GM21360 (cell line): ENCODE measurements around the gene ARPC5.
A peak's percentile ranks its signal among the peaks of the same experiment; 100 is the strongest.
"Not testable (repeated sequence)": the region's sequence is repeated elsewhere in the genome, so short reads cannot be mapped to it uniquely, and the experiment has no call there.

Experiments used
- ATAC-seq: cut with Tn5 transposase; IDR thresholded peaks from one replicate; pipeline ENCODE4 v1.9.1; 2021; ENCODE audit warnings: mild to moderate bottlenecking, moderate library complexity; ENCODE audit not compliant: unreplicated experiment

Gene ARPC5

DNA sequence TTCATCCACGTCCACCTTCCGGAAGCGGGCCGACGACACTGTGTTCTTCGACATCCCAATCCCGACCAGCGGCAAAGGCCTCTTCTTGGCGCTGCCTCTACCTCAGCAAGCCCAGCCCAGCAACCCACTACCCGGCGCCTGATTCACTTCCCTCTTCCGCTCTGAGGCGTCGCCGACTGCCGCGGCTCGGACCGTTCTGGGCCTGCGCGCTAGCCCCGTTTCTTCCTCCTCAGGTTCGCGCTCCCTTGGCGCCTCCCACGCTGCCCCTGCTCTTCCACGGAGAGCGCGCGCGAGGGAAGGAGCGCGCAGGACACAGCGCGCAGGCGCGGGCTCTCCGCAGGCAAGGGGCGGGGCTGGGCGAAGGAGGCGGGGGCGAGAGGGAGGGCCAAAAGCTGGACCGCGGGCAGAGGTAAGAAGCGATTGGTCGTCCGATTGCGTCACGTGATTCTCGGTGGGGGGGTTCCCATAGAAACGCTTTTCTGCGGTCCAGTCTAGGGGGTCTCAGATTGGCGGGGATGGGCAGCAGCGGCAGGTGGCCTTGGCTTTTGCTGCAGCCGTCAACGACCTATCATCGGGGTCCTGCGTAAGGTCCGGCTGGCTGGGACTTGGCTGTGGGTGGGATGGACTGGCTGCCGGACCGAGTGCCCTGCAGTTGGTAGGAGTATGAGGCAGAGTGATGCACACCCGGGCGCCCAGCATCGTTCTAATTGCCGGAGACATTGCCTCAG, at the start of gene ARPC5:
ARPC5 (minus strand) TSS at position 178 of the 728 bp plus-strand sequence; CDS start at position 54, 124 bp downstream.
- peak; percentile 79 for ATAC-seq

DNA sequence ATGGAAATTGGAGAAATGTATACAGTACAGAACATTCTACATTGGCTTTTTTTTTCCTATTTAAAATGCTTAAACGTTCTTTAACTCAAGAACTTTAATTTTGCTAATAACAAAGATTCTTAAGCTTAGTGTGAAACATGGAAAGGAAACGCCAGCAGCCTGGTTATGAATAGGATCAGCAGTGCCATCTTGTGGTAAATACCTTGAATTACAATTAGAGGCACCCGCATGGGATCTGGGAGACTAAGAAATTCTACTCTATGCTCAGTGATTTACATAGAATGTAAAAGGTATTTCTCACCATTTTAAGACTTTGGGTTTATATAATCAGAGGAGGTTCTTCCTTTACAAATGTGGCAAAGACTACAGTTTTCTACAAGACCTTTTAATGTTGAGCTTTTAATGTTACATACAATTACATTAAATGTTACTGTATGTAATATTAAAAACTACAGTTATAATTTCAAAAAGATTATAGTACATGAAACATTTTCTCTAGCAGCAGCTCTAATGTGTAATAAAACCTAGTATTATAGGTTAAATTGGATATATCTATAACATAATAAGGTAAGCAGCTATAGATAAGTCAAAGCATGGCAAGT, 49.6 kb upstream of the ARPC5 start:
- no peak for ATAC-seq

DNA sequence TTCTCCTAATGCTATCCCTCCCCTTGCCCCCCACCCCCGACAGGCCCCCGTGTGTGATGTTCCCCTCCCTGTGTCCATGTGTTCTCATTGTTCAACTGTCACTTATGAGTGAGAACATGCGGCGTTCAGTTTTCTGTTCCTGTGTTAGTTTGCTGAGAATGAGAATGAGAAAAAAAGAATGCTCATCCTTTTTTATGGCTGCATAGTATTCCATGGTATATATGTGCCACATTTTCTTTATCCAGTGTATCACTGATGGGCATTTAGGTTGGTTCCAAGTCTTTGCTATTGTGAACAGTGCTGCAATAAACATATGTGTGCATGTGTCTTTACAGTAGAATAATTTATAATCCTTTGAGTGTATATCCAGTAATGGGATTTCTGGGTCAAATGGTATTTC, 43.8 kb upstream of the ARPC5 start:
- ATAC-seq, result not testable (repeated sequence)

DNA sequence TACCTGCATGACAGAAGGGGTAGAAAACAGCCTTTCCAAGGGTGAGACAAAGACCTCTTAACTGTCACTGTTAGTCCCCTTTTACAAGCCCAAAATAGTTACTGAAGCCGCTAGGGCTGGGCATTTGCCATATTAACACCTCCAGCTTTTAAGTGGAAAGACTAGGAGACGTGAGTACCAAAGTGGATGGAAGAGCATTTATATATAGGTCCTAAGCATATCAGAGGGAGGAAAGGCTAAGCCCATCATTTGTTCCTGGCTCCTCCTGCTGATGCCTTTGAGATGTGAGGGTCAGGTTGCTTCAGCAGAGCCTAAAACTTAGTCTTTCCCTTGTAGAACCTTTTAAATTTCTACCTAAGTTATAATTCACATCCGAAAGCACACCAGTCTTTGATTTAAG, 43.2 kb upstream of the ARPC5 start:
- ATAC-seq, result no peak

- no peak for ATAC-seq
Measured at GRCh38 chr1:183676586-183677189, 41.1 kb upstream of the ARPC5 start.

- ATAC-seq, result no peak
Measured at GRCh38 chr1:183675883-183676585, 40.5 kb upstream of the ARPC5 start.

GRCh38 chr1:183675381-183675780, 39.8 kb upstream of the ARPC5 start:
- ATAC-seq, result no peak

GRCh38 chr1:183674886-183675285, 39.3 kb upstream of the ARPC5 start:
- no peak for ATAC-seq

- ATAC-seq, result no peak
Measured at GRCh38 chr1:183674339-183674738, 38.8 kb upstream of the ARPC5 start.

GRCh38 chr1:183673605-183674323, 38.2 kb upstream of the ARPC5 start:
- no peak for ATAC-seq

- ATAC-seq, result no peak
Measured at GRCh38 chr1:183670169-183670568, 34.6 kb upstream of the ARPC5 start.

GRCh38 chr1:183656355-183656754, 20.8 kb upstream of the ARPC5 start:
- ATAC-seq, result no peak

- peak; percentile 68 for ATAC-seq
Measured at GRCh38 chr1:183655562-183656075, 20.0 kb upstream of the ARPC5 start.

DNA sequence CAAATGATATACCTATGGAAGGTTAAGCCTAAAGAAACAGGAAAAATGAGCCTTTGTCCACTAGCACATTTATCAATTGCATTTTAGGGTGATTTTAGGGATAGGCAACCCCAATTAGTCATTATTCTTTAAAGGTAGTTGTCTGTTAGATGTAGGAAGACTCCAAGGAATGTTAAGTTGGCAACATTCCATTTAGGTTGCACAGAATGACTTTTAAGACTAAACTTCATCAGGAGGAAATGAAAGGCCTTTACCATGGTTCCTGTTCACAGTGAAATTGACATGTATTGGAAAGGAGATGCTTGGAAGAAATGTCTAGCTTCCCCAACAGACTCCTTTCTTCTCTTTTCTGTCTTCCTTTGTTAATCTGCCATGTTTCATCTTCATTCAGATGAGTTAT, 19.1 kb upstream of the ARPC5 start:
- no peak for ATAC-seq

DNA sequence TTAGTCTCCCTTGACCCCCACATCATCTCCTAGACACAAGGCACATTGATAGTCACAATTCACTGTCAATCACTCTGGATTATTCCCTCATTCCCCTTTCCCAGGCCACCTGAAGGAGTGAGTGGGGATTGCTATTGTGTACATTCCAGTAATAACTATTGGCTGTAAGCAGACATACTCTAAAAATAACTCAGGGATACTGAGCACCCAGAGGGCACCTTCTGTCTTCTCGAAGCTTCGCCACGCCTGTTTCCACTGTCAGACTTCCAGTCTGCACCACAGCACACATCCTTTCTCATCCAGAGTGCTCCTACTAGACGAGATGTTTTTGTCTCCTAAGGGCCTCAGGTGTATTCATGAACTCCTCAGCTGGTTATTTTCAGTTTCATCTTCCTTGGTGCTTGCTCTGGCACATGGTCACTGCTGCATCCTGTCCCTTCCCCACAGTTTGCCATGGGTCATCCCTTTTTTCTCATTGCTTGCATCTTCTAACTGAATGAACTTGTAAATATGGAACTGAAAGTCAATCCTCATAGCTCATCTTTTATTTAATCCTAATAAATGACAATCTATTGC, 18.4 kb upstream of the ARPC5 start:
- ATAC-seq, result no peak

DNA sequence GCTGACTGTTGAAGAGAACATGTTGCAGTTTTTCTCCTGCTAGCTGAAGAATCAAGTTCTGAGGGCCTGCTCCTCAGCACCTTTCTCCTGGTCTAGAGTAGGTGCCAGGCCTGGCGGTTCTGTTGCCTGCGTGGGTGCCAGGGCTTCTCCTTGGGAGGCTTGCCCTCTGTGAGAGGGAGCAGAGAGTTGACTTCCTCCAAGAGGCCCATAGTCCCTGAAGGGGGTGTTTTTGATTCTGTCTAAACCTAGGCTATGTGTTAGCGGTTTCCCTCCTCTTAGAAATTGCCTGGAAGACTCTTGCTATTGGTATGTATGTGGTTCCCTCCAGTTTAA, 17.8 kb upstream of the ARPC5 start:
- ATAC-seq, result no peak

- no peak for ATAC-seq
Measured at GRCh38 chr1:183652547-183653461, 17.2 kb upstream of the ARPC5 start, which contains the start of gene APOBEC4. TSS of gene APOBEC4 (minus strand) at chr1:183653316. CDS start at chr1:183648781, 4,535 bp downstream.

DNA sequence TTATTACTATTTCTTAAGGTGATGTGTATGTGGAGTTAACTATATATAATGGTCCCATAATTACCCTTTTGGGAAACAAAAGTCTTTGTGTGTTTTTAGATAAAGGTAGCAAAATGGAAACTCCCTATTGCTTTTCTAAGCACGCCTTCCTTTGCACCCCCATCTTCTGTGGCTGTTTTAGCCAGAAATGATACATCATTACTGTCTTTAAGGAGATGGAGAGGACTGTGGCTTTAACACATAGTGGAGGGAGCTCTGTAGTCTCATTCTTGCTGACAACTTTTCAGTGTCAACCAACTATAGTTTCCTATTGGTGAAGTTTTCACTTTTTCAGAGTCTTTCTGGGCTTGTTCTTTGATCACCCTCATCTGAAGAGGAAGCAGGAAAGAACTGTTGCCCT, 16.5 kb upstream of the ARPC5 start:
- ATAC-seq, result no peak

DNA sequence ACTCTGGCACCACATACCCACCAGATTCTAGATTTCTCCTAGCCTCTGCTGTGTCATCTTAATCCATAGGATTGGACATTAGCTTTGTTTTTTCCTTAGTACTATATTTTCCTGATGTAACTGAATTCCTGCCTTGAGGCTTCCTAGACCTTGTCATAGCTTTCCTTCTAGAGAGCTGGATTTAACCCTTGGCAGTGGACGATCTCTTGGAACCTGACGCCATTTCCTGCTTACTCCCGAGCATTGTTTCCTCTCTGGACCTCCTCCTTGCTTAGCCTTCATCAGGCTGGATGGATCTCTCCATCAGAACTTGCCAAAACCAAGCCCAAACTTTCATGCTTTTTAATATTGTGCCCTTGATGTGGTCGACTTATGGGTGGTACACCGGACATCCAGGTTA, 16.0 kb upstream of the ARPC5 start:
- ATAC-seq, result no peak
